Psoas muscle (tissue), 8 donors: Measurements from ENCODE around the gene LMBR1. TPM values are rescaled to one million over a fixed set of nuclear protein-coding genes. Genes with fewer than 3 reads are reported as not detected.

ENCODE experiments used
- ATAC-seq, 4 donors: fragments of 200-7000 bp; cut with Tn5 transposase; one replicate each; pipeline ENCODE4 v1.9.1; 2020; ENCODE audit warnings: moderate library complexity in 3 of 4, mild to moderate bottlenecking in 2 of 4
- DNase-seq, 2 donors: peaks; one replicate each; pipeline ENCODE4 v3.0.0-alpha.2; 2020
- H3K27ac ChIP-seq: fragments of 200-600 bp; one replicate; pipeline ENCODE4 v1.8.0; 2022
- H3K27me3 ChIP-seq, 3 donors: fragments of 200-600 bp in 1 of 3; one replicate each; pipeline versions ENCODE4 v1.6.1 to v1.8.0; 2013 to 2022; ENCODE audit warnings: low read length in 2 of 3, mild to moderate bottlenecking in 2 of 3, moderate library complexity in 1 of 3; ENCODE audit not compliant: insufficient read depth in 3 of 3
- H3K36me3 ChIP-seq, 2 donors: fragments of 200-600 bp in 1 of 2; one replicate each; pipeline versions ENCODE4 v1.6.1 to v1.8.0; 2013 to 2022; ENCODE audit warnings: low read depth in 1 of 2, mild to moderate bottlenecking in 1 of 2, moderate library complexity in 1 of 2; ENCODE audit not compliant: insufficient read depth in 1 of 2
- H3K4me1 ChIP-seq: fragments of 200-600 bp; one replicate; pipeline ENCODE4 v1.8.0; 2022
- H3K4me3 ChIP-seq: fragments of 200-600 bp; one replicate; pipeline ENCODE4 v1.8.0; 2022; ENCODE audit warnings: mild to moderate bottlenecking
- H3K9me3 ChIP-seq: fragments of 200-600 bp; one replicate; pipeline ENCODE4 v1.8.0; 2022
- CTCF ChIP-seq: fragments of 200-600 bp; IDR thresholded peaks from one replicate; pipeline ENCODE4 v1.8.0; 2022; ENCODE audit warnings: antibody characterized with exemption
- WGBS, 3 donors: extraction: QIAGEN DNeasy Blood & Tissue Kit; methylation state at CpG; one replicate each; pipeline versions ENCODE4 v1.1.6 to v1.1.7; 2013; 5-methylcytosine and 5-hydroxymethylcytosine counted together
- intact Hi-C, 2 donors: fragments of 100-400 bp; cut with DNase I; formaldehyde crosslinking; loops; one replicate each; pipeline versions ENCODE4 v1.11.0 to v1.14.2; 2022
- polyA plus RNA-seq, 3 donors: library from polyadenylated mRNA; stranded (reverse); fragments of 200-250 nt; gene quantifications; one replicate each; pipeline ENCODE4 v1.2.3, GENCODE V29; 2013
- total RNA-seq, 4 donors: library from RNA; stranded (reverse); fragmentation: NEBNext Ultra II Directional in 2 of 4; extraction: Animal tissue kit (Norgen Biotek cat#: 25700) in 2 of 4; gene quantifications; one replicate each; pipeline versions ENCODE4 v1.2.1 to v1.2.4, GENCODE V29; 2021 to 2023
- donor health status: healthy with polysubstance abuse.
- donor health status: DM: no; HTN: no; CAD: no; lungs with moderate emphysema.
- donor health status: Bipolar disorder and iron deficiency.
- donor health status: healthy.
- donor health status: DM: yes; HTN: yes; CAD: no.
- donor health status: DM: no; HTN: no; CAD: no.
- donor health status: DM: no; HTN: no; CAD: no.
- donor health status: DM: yes; HTN: yes; CAD: no.

LMBR1 gene
- total and polyA plus RNA-seq, 7 donors: 6.4 to 33.3 (median 21.7) TPM

GRCh38 chr7:156693627-156694026, 199.4 kb downstream of the LMBR1 start:
- WGBS, 3 donors: 86 to 92% (median 89%) methylated on average over 3 of the region's 3 CpGs
- H3K27me3 ChIP-seq: no peaks in the 10 kb centered on the region
- intact Hi-C loops: no loop called here
- TF ChIP-seq CTCF: no peak
- H3K9me3 ChIP-seq: no peaks in the 10 kb centered on the region
- no peaks in the 10 kb centered on the region for H3K36me3 ChIP-seq
- no peak overlapping the region for H3K4me3 ChIP-seq
- no peak overlapping the region for H3K27ac ChIP-seq
- ATAC-seq (no peak), DNase-seq (no peak)
- H3K4me1 ChIP-seq: no peaks in the 10 kb centered on the region

GRCh38 chr7:156692849-156693248, 200.1 kb downstream of the LMBR1 start:
- no peak for DNase-seq
- intact Hi-C loops: no loop called here
- WGBS, 3 donors: 97 to 98% (median 97%) methylated on average over 1 of the region's 1 CpG

GRCh38 chr7:156691764-156692163, 201.2 kb downstream of the LMBR1 start:
- no peaks in the 10 kb centered on the region for H3K9me3 ChIP-seq
- H3K27me3 ChIP-seq: no peaks in the 10 kb centered on the region
- DNase-seq: no peak
- no peaks in the 10 kb centered on the region for H3K36me3 ChIP-seq
- no peak for TF ChIP-seq CTCF
- no peak overlapping the region for H3K27ac ChIP-seq
- H3K4me3 ChIP-seq: no peak overlapping the region
- WGBS, 3 donors: 82 to 95% (median 85%) methylated on average over 5 of the region's 5 CpGs
- intact Hi-C loops: no loop called here
- no peaks in the 10 kb centered on the region for H3K4me1 ChIP-seq
- no peak for ATAC-seq

More at GRCh38 chr7:156692849-156693248, 200.1 kb downstream of the LMBR1 start:
- ATAC-seq: no peak
- no peak overlapping the region for H3K27ac ChIP-seq
- H3K4me3 ChIP-seq: no peak overlapping the region
- H3K27me3 ChIP-seq: no peaks in the 10 kb centered on the region
- H3K4me1 ChIP-seq: no peaks in the 10 kb centered on the region
- H3K36me3 ChIP-seq: no peaks in the 10 kb centered on the region
- no peak for TF ChIP-seq CTCF
- H3K9me3 ChIP-seq: no peaks in the 10 kb centered on the region

- intact Hi-C loops: no loop called here
- no peaks in the 10 kb centered on the region for H3K4me1 ChIP-seq
- no peak for ATAC-seq
- no peaks in the 10 kb centered on the region for H3K27me3 ChIP-seq
- DNase-seq: no peak
- H3K36me3 ChIP-seq: peaks cover 0 to 39% of the 10 kb centered on the region in 2 donors
- WGBS, 3 donors: 89 to 91% (median 91%) methylated on average over 4 of the region's 4 CpGs
- no peaks in the 10 kb centered on the region for H3K9me3 ChIP-seq
- no peak for TF ChIP-seq CTCF
- H3K4me3 ChIP-seq: no peak overlapping the region
- H3K27ac ChIP-seq: no peak overlapping the region
Measured at GRCh38 chr7:156684661-156685060, 208.3 kb downstream of the LMBR1 start.

GRCh38 chr7:156684251-156684650, 208.7 kb downstream of the LMBR1 start:
- H3K4me3 ChIP-seq: no peak overlapping the region
- no peaks in the 10 kb centered on the region for H3K27me3 ChIP-seq
- H3K9me3 ChIP-seq: no peaks in the 10 kb centered on the region
- H3K27ac ChIP-seq: no peak overlapping the region
- H3K36me3 ChIP-seq: peaks cover 2 to 43% of the 10 kb centered on the region in 2 donors
- ATAC-seq: no peak
- H3K4me1 ChIP-seq: no peaks in the 10 kb centered on the region
- TF ChIP-seq CTCF: no peak
- intact Hi-C loops: no loop called here
- WGBS, 3 donors: 90 to 94% (median 94%) methylated on average over 10 of the region's 10 CpGs
- no peak for DNase-seq
